ENCODE data around the gene VEZF1.

VEZF1 gene

GRCh38 chr17:58001461-58002124, 13.5 kb upstream of the VEZF1 start:
- Histone ChIP-seq H3F3A (ENCODE audit: insufficient read depth) (peaks cover 88% of the 10 kb centered on the region), H3K79me2 (ENCODE audit: insufficient read depth, low read length) (peaks cover 43% of the 10 kb centered on the region), H2AFZ (ENCODE audit: low read depth, low read length, severe bottlenecking) (no peak overlapping the region), H3K4me2 (ENCODE audit: low read depth, low read length, poor library complexity, severe bottlenecking) (peak overlapping the region; percentile 76), H3K36me3 (ENCODE audit: low read length) (peaks cover 88% of the 10 kb centered on the region), H3K9me2 (replicated peaks; ENCODE audit: insufficient read depth, low read length) (no peaks in the 10 kb centered on the region), H3K9ac (ENCODE audit: low read length) (no peak overlapping the region), H3K4me3 (ENCODE audit: insufficient read depth, low read length, poor library complexity, severe bottlenecking) (no peak overlapping the region), H4K20me1 (ENCODE audit: low read depth, low read length) (peaks cover 81% of the 10 kb centered on the region), H3K27ac (ENCODE audit: low read depth, low read length) (peak overlapping the region; percentile 9; the same call in 1 of the 2 replicates), H3K27me3 (ENCODE audit: low read length) (no peaks in the 10 kb centered on the region), H3K9me3 (ENCODE audit: insufficient read depth, low read length) (no peaks in the 10 kb centered on the region)
- TF ChIP-seq CTCF (IDR thresholded peaks at IDR 0.05; ENCODE audit: insufficient read depth, low read length, poor library complexity, severe bottlenecking) (no peak), EZH2phosphoT487 (conservative IDR thresholded peaks at IDR 0.05; ENCODE audit: low read length) (no peak)

GRCh38 chr17:57999496-58000017, 11.5 kb upstream of the VEZF1 start:
- H4K20me1 ChIP-seq (ENCODE audit: low read depth, low read length), result peaks cover 65% of the 10 kb centered on the region
- no peaks in the 10 kb centered on the region for H3K27me3 ChIP-seq (ENCODE audit: low read length)
- H3K9me3 ChIP-seq (ENCODE audit: insufficient read depth, low read length), result no peaks in the 10 kb centered on the region
- H3K27ac ChIP-seq (ENCODE audit: low read depth, low read length), result peak overlapping the region; percentile 9; the same call in 1 of the 2 replicates
- peaks cover 72% of the 10 kb centered on the region for H3K36me3 ChIP-seq (ENCODE audit: low read length)
- H3K79me2 ChIP-seq (ENCODE audit: insufficient read depth, low read length), result peaks cover 22% of the 10 kb centered on the region
- no peak overlapping the region for H2AFZ ChIP-seq (ENCODE audit: low read depth, low read length, severe bottlenecking)
- no peaks in the 10 kb centered on the region for H3K9me2 ChIP-seq (replicated peaks; ENCODE audit: insufficient read depth, low read length)
- TF ChIP-seq EZH2phosphoT487 (conservative IDR thresholded peaks at IDR 0.05; ENCODE audit: low read length) (no peak), CTCF (IDR thresholded peaks at IDR 0.05; ENCODE audit: insufficient read depth, low read length, poor library complexity, severe bottlenecking) (peak; percentile 95)
- peak overlapping the region; percentile 5 for H3K4me2 ChIP-seq (ENCODE audit: low read depth, low read length, poor library complexity, severe bottlenecking)
- peaks cover 98% of the 10 kb centered on the region for H3F3A ChIP-seq (ENCODE audit: insufficient read depth)
- no peak overlapping the region for H3K9ac ChIP-seq (ENCODE audit: low read length)
- H3K4me3 ChIP-seq (ENCODE audit: insufficient read depth, low read length, poor library complexity, severe bottlenecking), result no peak overlapping the region

GRCh38 chr17:57999010-57999495, 11.0 kb upstream of the VEZF1 start:
- H3K4me2 ChIP-seq (ENCODE audit: low read depth, low read length, poor library complexity, severe bottlenecking), result no peak overlapping the region
- no peaks in the 10 kb centered on the region for H3K9me3 ChIP-seq (ENCODE audit: insufficient read depth, low read length)
- no peak overlapping the region for H3K9ac ChIP-seq (ENCODE audit: low read length)
- peaks cover 67% of the 10 kb centered on the region for H3K36me3 ChIP-seq (ENCODE audit: low read length)
- TF ChIP-seq EZH2phosphoT487 (conservative IDR thresholded peaks at IDR 0.05; ENCODE audit: low read length) (no peak), CTCF (IDR thresholded peaks at IDR 0.05; ENCODE audit: insufficient read depth, low read length, poor library complexity, severe bottlenecking) (no peak)
- H2AFZ ChIP-seq (ENCODE audit: low read depth, low read length, severe bottlenecking), result no peak overlapping the region
- no peak overlapping the region for H3K27ac ChIP-seq (ENCODE audit: low read depth, low read length)
- H3K4me3 ChIP-seq (ENCODE audit: insufficient read depth, low read length, poor library complexity, severe bottlenecking), result no peak overlapping the region
- H4K20me1 ChIP-seq (ENCODE audit: low read depth, low read length), result peaks cover 60% of the 10 kb centered on the region
- no peaks in the 10 kb centered on the region for H3K9me2 ChIP-seq (replicated peaks; ENCODE audit: insufficient read depth, low read length)
- H3K27me3 ChIP-seq (ENCODE audit: low read length), result no peaks in the 10 kb centered on the region
- peaks cover 98% of the 10 kb centered on the region for H3F3A ChIP-seq (ENCODE audit: insufficient read depth)
- peaks cover 17% of the 10 kb centered on the region for H3K79me2 ChIP-seq (ENCODE audit: insufficient read depth, low read length)
